ENCODE results near the gene TMA16.

The TMA16 gene

GRCh38 chr4:163556650-163557391, 62.3 kb downstream of the TMA16 start:
- Histone ChIP-seq H3K9ac (no peak overlapping the region), H3K27ac (no peak overlapping the region), H3K4me3 (no peak overlapping the region), H3K9me3 (no peaks in the 10 kb centered on the region; the same call in 1 of the 2 replicates), H4K20me1 (no peaks in the 10 kb centered on the region), H3K4me1 (peaks cover 25% of the 10 kb centered on the region), H3K4me2 (no peak overlapping the region; the same call in 1 of the 2 replicates), H3K36me3 (no peaks in the 10 kb centered on the region), H3K27me3 (no peaks in the 10 kb centered on the region)
- no peak for TF ChIP-seq Cebpa-rat (IDR thresholded peaks at IDR 0.05)

- no peaks in the 10 kb centered on the region for H3K27me3 ChIP-seq
- peak overlapping the region; percentile 50 for H3K4me2 ChIP-seq
- no peaks in the 10 kb centered on the region for H4K20me1 ChIP-seq
- H3K9ac ChIP-seq, result no peak overlapping the region
- no peaks in the 10 kb centered on the region; the same call in 1 of the 2 replicates for H3K9me3 ChIP-seq
- no peak overlapping the region for H3K4me3 ChIP-seq
- H3K36me3 ChIP-seq, result no peaks in the 10 kb centered on the region
- TF ChIP-seq Cebpa-rat (IDR thresholded peaks at IDR 0.05), result no peak
- 0 out of 2 replicates have a peak overlapping the region, but pooled peaks have one; percentile 25 for H3K27ac ChIP-seq
- peaks cover 25% of the 10 kb centered on the region for H3K4me1 ChIP-seq
Observed at GRCh38 chr4:163558539-163559044, 64.1 kb downstream of the TMA16 start.

GRCh38 chr4:163562496-163562895, 68.0 kb downstream of the TMA16 start:
- TF ChIP-seq Cebpa-rat (IDR thresholded peaks at IDR 0.05), result no peak
- no peaks in the 10 kb centered on the region for H3K36me3 ChIP-seq
- peaks cover 17% of the 10 kb centered on the region for H3K4me1 ChIP-seq
- H3K27ac ChIP-seq, result no peak overlapping the region
- H3K9ac ChIP-seq, result no peak overlapping the region
- no peaks in the 10 kb centered on the region for H3K27me3 ChIP-seq
- H3K9me3 ChIP-seq, result no peaks in the 10 kb centered on the region; the same call in 1 of the 2 replicates
- no peak overlapping the region for H3K4me3 ChIP-seq
- H4K20me1 ChIP-seq, result no peaks in the 10 kb centered on the region
- no peak overlapping the region for H3K4me2 ChIP-seq

GRCh38 chr4:163563592-163563991, 69.1 kb downstream of the TMA16 start:
- TF ChIP-seq Cebpa-rat (IDR thresholded peaks at IDR 0.05), result no peak
- H3K4me3 ChIP-seq, result no peak overlapping the region
- no peaks in the 10 kb centered on the region for H3K36me3 ChIP-seq
- no peaks in the 10 kb centered on the region; the same call in 1 of the 2 replicates for H3K9me3 ChIP-seq
- H3K4me1 ChIP-seq, result peaks cover 9% of the 10 kb centered on the region
- H3K4me2 ChIP-seq, result no peak overlapping the region
- no peak overlapping the region for H3K9ac ChIP-seq
- H3K27me3 ChIP-seq, result no peaks in the 10 kb centered on the region
- no peak overlapping the region for H3K27ac ChIP-seq
- no peaks in the 10 kb centered on the region for H4K20me1 ChIP-seq

- no peak overlapping the region for H3K9ac ChIP-seq
- no peaks in the 10 kb centered on the region; the same call in 1 of the 2 replicates for H3K9me3 ChIP-seq
- H4K20me1 ChIP-seq, result no peaks in the 10 kb centered on the region
- peaks cover 2% of the 10 kb centered on the region; the same call in 1 of the 2 replicates for H3K4me1 ChIP-seq
- no peaks in the 10 kb centered on the region for H3K27me3 ChIP-seq
- no peaks in the 10 kb centered on the region for H3K36me3 ChIP-seq
- H3K4me3 ChIP-seq, result no peak overlapping the region
- TF ChIP-seq Cebpa-rat (IDR thresholded peaks at IDR 0.05), result no peak
- no peak overlapping the region for H3K27ac ChIP-seq
- no peak overlapping the region for H3K4me2 ChIP-seq
Observed at GRCh38 chr4:163564221-163564720, 69.8 kb downstream of the TMA16 start.

- Histone ChIP-seq H3K4me3 (no peak overlapping the region), H3K9ac (no peak overlapping the region), H3K4me1 (no peaks in the 10 kb centered on the region), H3K27me3 (no peaks in the 10 kb centered on the region), H3K36me3 (no peaks in the 10 kb centered on the region), H3K27ac (no peak overlapping the region), H3K4me2 (no peak overlapping the region), H4K20me1 (no peaks in the 10 kb centered on the region), H3K9me3 (no peaks in the 10 kb centered on the region; the same call in 1 of the 2 replicates)
- no peak for TF ChIP-seq Cebpa-rat (IDR thresholded peaks at IDR 0.05)
Observed at GRCh38 chr4:163565226-163566135, 71.0 kb downstream of the TMA16 start.

- Histone ChIP-seq H3K4me3 (no peak overlapping the region), H3K27ac (no peak overlapping the region), H3K27me3 (no peaks in the 10 kb centered on the region), H3K36me3 (no peaks in the 10 kb centered on the region), H3K9me3 (no peaks in the 10 kb centered on the region), H3K9ac (no peak overlapping the region), H3K4me2 (no peak overlapping the region), H4K20me1 (no peaks in the 10 kb centered on the region), H3K4me1 (no peaks in the 10 kb centered on the region)
- TF ChIP-seq Cebpa-rat (IDR thresholded peaks at IDR 0.05), result no peak
Observed at GRCh38 chr4:163566257-163566796, 71.8 kb downstream of the TMA16 start.

GRCh38 chr4:163568843-163569242, 74.4 kb downstream of the TMA16 start:
- Histone ChIP-seq H3K36me3 (no peaks in the 10 kb centered on the region), H3K27ac (no peak overlapping the region), H3K9me3 (no peaks in the 10 kb centered on the region), H3K4me1 (no peaks in the 10 kb centered on the region), H3K27me3 (no peaks in the 10 kb centered on the region), H3K4me3 (no peak overlapping the region), H3K9ac (no peak overlapping the region), H4K20me1 (no peaks in the 10 kb centered on the region), H3K4me2 (no peak overlapping the region)
- no peak for TF ChIP-seq Cebpa-rat (IDR thresholded peaks at IDR 0.05)

All from BLaER1 (cell line).